Measurements from ENCODE around the gene MN1.

MN1 gene

DNA sequence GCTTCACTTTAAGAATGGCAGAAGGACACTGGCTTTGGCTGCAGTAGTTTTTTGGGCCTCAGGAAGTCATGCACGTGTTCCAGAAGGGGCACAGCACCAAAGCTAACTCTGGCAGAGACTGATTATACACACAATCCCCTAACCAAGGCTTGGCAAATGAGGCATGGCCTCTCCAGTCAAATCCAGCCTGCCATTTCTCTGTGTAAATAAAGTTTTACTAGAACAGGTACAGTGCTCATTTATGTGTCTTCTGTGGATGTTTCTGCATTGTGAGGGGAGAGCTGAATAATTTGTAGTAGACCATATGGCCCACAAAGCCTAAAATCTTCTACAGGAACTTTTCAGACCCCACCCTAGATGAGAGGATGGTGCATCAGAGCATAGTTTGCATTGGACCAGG, 46.4 kb upstream of the MN1 start:
- Histone ChIP-seq H3K27me3 (ENCODE audit: insufficient read depth, poor library complexity, severe bottlenecking) (no peaks in the 10 kb centered on the region), H3K4me3 (replicated peaks; ENCODE audit: insufficient read depth, low read length) (no peak overlapping the region), H3K27ac (replicated peaks) (no peak overlapping the region)
- no peak for DNase-seq (ENCODE audit: low read depth in 1 of 2, low spot score in 1 of 2)
- TF ChIP-seq, protein P1, sequence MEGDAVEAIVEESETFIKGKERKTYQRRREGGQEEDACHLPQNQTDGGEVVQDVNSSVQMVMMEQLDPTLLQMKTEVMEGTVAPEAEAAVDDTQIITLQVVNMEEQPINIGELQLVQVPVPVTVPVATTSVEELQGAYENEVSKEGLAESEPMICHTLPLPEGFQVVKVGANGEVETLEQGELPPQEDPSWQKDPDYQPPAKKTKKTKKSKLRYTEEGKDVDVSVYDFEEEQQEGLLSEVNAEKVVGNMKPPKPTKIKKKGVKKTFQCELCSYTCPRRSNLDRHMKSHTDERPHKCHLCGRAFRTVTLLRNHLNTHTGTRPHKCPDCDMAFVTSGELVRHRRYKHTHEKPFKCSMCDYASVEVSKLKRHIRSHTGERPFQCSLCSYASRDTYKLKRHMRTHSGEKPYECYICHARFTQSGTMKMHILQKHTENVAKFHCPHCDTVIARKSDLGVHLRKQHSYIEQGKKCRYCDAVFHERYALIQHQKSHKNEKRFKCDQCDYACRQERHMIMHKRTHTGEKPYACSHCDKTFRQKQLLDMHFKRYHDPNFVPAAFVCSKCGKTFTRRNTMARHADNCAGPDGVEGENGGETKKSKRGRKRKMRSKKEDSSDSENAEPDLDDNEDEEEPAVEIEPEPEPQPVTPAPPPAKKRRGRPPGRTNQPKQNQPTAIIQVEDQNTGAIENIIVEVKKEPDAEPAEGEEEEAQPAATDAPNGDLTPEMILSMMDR (IDR thresholded peaks at IDR 0.05; ENCODE audit: insufficient read depth, low read length) = no peak
- no peak for TF ChIP-seq POLR2AphosphoS5 (IDR thresholded peaks at IDR 0.05; ENCODE audit: low read depth)
- TF ChIP-seq, protein P2, sequence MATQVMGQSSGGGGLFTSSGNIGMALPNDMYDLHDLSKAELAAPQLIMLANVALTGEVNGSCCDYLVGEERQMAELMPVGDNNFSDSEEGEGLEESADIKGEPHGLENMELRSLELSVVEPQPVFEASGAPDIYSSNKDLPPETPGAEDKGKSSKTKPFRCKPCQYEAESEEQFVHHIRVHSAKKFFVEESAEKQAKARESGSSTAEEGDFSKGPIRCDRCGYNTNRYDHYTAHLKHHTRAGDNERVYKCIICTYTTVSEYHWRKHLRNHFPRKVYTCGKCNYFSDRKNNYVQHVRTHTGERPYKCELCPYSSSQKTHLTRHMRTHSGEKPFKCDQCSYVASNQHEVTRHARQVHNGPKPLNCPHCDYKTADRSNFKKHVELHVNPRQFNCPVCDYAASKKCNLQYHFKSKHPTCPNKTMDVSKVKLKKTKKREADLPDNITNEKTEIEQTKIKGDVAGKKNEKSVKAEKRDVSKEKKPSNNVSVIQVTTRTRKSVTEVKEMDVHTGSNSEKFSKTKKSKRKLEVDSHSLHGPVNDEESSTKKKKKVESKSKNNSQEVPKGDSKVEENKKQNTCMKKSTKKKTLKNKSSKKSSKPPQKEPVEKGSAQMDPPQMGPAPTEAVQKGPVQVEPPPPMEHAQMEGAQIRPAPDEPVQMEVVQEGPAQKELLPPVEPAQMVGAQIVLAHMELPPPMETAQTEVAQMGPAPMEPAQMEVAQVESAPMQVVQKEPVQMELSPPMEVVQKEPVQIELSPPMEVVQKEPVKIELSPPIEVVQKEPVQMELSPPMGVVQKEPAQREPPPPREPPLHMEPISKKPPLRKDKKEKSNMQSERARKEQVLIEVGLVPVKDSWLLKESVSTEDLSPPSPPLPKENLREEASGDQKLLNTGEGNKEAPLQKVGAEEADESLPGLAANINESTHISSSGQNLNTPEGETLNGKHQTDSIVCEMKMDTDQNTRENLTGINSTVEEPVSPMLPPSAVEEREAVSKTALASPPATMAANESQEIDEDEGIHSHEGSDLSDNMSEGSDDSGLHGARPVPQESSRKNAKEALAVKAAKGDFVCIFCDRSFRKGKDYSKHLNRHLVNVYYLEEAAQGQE (IDR thresholded peaks at IDR 0.05; ENCODE audit: insufficient replicate concordance, low read depth) = no peak
- no peak for TF ChIP-seq GABPA (IDR thresholded peaks at IDR 0.05; ENCODE audit: low read depth)
- no peak for TF ChIP-seq SPI1 (IDR thresholded peaks at IDR 0.05; ENCODE audit: borderline replicate concordance, low read depth)

DNA sequence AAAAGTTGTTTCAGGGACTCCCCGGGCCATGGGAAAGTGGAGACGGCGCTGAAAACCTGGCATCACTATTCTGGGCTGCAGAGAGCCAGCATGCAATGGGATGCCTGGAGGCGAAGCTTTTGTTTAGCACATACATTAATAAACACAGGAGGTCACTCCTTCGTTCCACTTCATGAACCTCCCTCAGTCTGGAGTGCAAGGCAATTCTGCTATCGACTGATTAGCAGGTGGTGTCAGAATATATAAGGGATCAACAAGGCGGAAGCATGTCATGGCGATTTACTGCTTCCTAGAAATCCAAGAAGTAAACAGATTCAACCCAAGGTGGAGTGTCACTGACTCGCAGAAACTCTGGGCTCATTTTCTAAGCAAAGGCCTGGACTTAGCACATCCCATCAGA, 45.4 kb upstream of the MN1 start:
- Histone ChIP-seq H3K27me3 (ENCODE audit: insufficient read depth, poor library complexity, severe bottlenecking) (no peaks in the 10 kb centered on the region), H3K27ac (replicated peaks) (no peak overlapping the region), H3K4me3 (replicated peaks; ENCODE audit: insufficient read depth, low read length) (no peak overlapping the region)
- TF ChIP-seq, protein P1 (IDR thresholded peaks at IDR 0.05; ENCODE audit: insufficient read depth, low read length) = no peak
- no peak for DNase-seq (ENCODE audit: low read depth in 1 of 2, low spot score in 1 of 2)

DNA sequence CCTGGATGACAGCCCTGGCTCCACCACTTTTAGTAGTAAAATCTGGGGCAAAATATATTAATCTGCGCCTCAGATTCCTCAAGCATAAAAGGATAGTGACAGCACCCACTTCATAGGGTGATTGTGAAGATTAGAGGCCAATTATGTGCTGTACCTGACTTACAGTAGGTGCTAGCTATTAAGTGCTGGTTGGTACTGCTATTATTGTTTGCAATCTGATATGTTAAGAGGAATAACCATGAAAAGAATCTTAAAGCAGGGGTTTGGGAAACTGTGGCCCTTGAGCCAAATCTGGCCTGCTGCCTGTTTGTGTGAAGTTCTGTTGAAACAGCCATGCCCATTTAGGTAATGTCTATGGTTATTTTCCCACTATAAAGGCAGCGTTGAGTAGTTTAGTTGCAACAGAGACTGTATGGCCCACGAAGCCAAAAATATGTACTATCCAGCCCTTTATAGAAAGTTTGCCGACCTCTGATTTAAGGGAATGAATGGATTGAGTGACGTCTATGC, 44.7 kb upstream of the MN1 start:
- H3K4me3 ChIP-seq (replicated peaks; ENCODE audit: insufficient read depth, low read length) = no peak overlapping the region
- no peak overlapping the region for H3K27ac ChIP-seq (replicated peaks)
- no peak for DNase-seq (ENCODE audit: low read depth in 1 of 2, low spot score in 1 of 2)
- H3K27me3 ChIP-seq (ENCODE audit: insufficient read depth, poor library complexity, severe bottlenecking) = no peaks in the 10 kb centered on the region
- no peak for TF ChIP-seq POLR2AphosphoS5 (IDR thresholded peaks at IDR 0.05; ENCODE audit: low read depth)

DNA sequence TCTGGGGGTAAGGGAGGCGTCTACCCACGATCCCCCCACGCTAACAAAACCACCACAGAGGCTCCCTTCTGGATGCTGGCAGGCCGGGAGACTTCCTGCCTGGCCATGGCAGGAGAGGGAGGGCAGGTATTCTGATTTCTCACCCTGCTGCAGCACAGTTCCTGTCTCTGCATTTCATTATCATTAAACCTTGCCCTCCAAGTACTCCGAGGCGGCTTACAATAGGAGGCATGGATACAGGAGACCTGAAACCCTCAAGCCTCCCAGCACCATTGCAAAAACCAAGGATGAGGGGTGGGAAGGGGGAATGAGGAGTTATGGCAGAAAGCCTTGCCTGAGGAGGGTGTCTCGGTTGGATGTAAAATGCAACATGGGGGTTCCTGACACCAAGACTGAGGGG, 44.1 kb upstream of the MN1 start:
- no peaks in the 10 kb centered on the region for H3K27me3 ChIP-seq (ENCODE audit: insufficient read depth, poor library complexity, severe bottlenecking)
- H3K4me3 ChIP-seq (replicated peaks; ENCODE audit: insufficient read depth, low read length) = no peak overlapping the region
- TF ChIP-seq, protein P2 (IDR thresholded peaks at IDR 0.05; ENCODE audit: insufficient replicate concordance, low read depth) = no peak
- TF ChIP-seq GABPA (IDR thresholded peaks at IDR 0.05; ENCODE audit: low read depth) = no peak
- DNase-seq (ENCODE audit: low read depth in 1 of 2, low spot score in 1 of 2) = no peak
- no peak overlapping the region for H3K27ac ChIP-seq (replicated peaks)

DNA sequence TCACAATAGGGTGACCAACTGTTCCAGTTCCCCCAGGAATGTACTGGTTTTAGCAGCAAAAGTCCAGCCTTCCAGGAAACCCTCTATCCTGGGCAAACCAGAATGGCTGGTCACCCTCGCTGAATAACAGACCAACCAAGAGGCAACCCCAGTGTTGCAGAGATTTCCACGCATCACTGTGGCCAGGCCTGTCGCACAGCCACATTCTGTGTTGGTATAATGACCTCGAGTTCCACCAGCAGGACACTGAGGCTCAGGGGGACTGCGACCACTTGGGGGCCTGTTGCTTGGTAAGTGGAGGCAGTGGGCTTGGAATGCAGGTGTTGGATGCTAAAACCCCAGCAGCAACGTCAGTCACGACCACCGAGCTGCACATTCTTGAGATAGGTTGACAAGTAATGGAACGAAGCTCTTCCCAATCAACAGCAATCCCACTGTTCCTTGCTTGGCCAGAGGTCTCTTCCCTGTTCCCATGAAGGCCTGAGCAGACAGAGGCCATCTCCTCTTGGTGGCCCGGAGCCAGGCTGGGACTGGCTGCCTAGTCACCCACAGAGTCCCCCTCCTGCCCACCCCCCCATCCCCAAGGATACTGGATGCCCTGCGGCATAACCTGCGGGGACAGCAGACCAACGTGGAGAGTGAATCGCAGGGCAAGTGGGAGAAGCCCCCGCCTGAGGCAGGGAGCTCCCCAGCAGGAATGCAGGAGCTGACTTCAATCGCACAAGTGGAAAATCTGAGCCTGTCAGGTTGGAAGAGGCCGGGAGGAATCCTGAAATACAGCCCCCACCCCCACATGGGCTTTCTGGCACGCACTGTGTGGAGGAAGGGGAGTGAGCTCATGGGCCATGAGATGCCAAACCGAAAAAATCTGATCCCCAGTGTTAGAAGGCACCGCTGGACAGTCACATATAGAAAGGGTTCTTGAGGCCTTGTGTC, 43.4 kb upstream of the MN1 start:
- Histone ChIP-seq H3K27me3 (ENCODE audit: insufficient read depth, poor library complexity, severe bottlenecking) (no peaks in the 10 kb centered on the region), H3K27ac (replicated peaks) (no peak overlapping the region), H3K4me3 (replicated peaks; ENCODE audit: insufficient read depth, low read length) (no peak overlapping the region)
- DNase-seq (ENCODE audit: low read depth in 1 of 2, low spot score in 1 of 2) = no peak
- TF ChIP-seq, protein P1 (IDR thresholded peaks at IDR 0.05; ENCODE audit: insufficient read depth, low read length) = no peak
- TF ChIP-seq SPI1 (IDR thresholded peaks at IDR 0.05; ENCODE audit: borderline replicate concordance, low read depth) (no peak), GABPA (IDR thresholded peaks at IDR 0.05; ENCODE audit: low read depth) (no peak), POLR2AphosphoS5 (IDR thresholded peaks at IDR 0.05; ENCODE audit: low read depth) (no peak)
- TF ChIP-seq, protein P2 (IDR thresholded peaks at IDR 0.05; ENCODE audit: insufficient replicate concordance, low read depth) = no peak
